DND-41 (cell line): ENCODE data around the gene RNF157.
A peak's percentile ranks its signal among the peaks of the same experiment; 100 is the strongest.

Experiments
- ATAC-seq: fragments of 200-7000 bp; cut with Tn5 transposase; 3 replicates; pipeline ENCODE4 v1.9.1; 2021; ENCODE audit warnings: low read depth; ENCODE audit not compliant: insufficient read depth
- DNase-seq: peaks from one replicate; pipeline ENCODE4 v3.0.0-alpha.2; 2020
- H2AFZ ChIP-seq: 2 replicates; pipeline ENCODE4 v1.6.0; 2012; ENCODE audit warnings: low read depth, low read length
- H3K27ac ChIP-seq: 2 replicates; pipeline ENCODE4 v1.5.1; 2012; ENCODE audit warnings: low read length, inconsistent platforms
- H3K27me3 ChIP-seq: fragments of 200-600 bp; sonication (generic); 2 replicates; pipeline ENCODE4 v1.6.0; 2012; ENCODE audit warnings: low read length, mild to moderate bottlenecking, inconsistent platforms; ENCODE audit not compliant: insufficient read depth, poor library complexity
- H3K36me3 ChIP-seq: 2 replicates; pipeline ENCODE4 v1.5.1; 2012; ENCODE audit warnings: low read length, inconsistent platforms; ENCODE audit not compliant: insufficient read depth
- H3K4me1 ChIP-seq: 2 replicates; pipeline ENCODE4 v1.5.1; 2012; ENCODE audit warnings: mild to moderate bottlenecking, low read length; ENCODE audit not compliant: insufficient read depth
- H3K4me2 ChIP-seq: 2 replicates; pipeline ENCODE4 v1.6.0; 2012; ENCODE audit warnings: mild to moderate bottlenecking, moderate library complexity, low read length, inconsistent platforms; ENCODE audit not compliant: insufficient read depth
- H3K4me3 ChIP-seq, 2 experiments: fragments of 200-600 bp in 1 of 2; shearing (Covaris generic) in 1 of 2; 2 replicates each; pipeline ENCODE4 v1.5.1; 2012 to 2016; ENCODE audit warnings: inconsistent platforms in 2 of 2, low read length in 2 of 2, mild to moderate bottlenecking in 2 of 2, low read depth in 1 of 2, moderate library complexity in 1 of 2
- H3K79me2 ChIP-seq: 2 replicates; pipeline ENCODE4 v1.6.0; 2012; ENCODE audit warnings: low read length, inconsistent platforms; ENCODE audit not compliant: insufficient read depth
- H3K9ac ChIP-seq: 2 replicates; pipeline ENCODE4 v1.6.0; 2012; ENCODE audit warnings: low read depth, mild to moderate bottlenecking, inconsistent platforms, low read length, moderate library complexity
- H3K9me3 ChIP-seq: 2 replicates; pipeline ENCODE4 v1.5.1; 2012; ENCODE audit warnings: low read length, moderate library complexity, mild to moderate bottlenecking, inconsistent platforms; ENCODE audit not compliant: insufficient read depth, severe bottlenecking
- H4K20me1 ChIP-seq: 2 replicates; pipeline ENCODE4 v1.6.0; 2012; ENCODE audit warnings: low read length; ENCODE audit not compliant: insufficient read depth
- EZH2 ChIP-seq: IDR thresholded peaks from 3 replicates; pipeline ENCODE4 v1.6.1; 2012; ENCODE audit warnings: borderline replicate concordance, low read depth, mild to moderate bottlenecking, moderate library complexity, low read length, inconsistent platforms; ENCODE audit not compliant: severe bottlenecking
- TF ChIP-seq, protein P1 (sequence below): IDR thresholded peaks from 2 replicates; pipeline ENCODE4 v1.5.1; 2012; ENCODE audit warnings: borderline replicate concordance, low read length, moderate library complexity, mild to moderate bottlenecking; ENCODE audit not compliant: poor library complexity, severe bottlenecking; ENCODE audit errors: extremely low read depth

The RNF157 gene

DNA sequence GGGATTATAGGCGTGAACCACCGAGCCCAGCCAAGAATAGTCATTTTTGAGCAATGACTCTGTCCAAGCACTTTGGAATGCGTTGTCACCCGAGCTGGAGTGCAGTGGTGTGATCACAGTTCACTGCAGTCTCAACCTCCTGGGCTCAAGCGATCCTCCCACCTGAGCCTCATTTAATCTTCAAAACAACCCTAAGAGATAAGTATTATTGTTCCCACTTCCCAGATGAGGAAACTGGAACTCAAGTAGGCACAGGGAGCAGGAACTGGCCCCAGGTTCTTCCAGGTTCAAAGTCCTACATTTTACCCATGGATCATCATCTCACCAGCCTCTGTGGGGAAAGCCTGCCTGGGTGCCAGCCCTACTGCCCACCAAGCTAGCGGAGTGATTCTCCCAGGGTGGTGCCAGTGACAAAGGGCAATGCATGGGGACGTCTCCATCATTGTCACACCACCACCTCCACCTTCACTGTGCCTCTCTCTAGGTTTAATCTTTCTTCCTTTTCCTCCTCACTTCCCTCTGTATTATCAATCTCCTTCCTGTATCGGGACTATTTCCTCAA, 11.3 kb upstream of the RNF157 start:
- Histone ChIP-seq H3K27me3 (no peaks in the 10 kb centered on the region), H3K27ac (peak overlapping the region; percentile 77), H3K9ac (peak overlapping the region; percentile 34)

DNA sequence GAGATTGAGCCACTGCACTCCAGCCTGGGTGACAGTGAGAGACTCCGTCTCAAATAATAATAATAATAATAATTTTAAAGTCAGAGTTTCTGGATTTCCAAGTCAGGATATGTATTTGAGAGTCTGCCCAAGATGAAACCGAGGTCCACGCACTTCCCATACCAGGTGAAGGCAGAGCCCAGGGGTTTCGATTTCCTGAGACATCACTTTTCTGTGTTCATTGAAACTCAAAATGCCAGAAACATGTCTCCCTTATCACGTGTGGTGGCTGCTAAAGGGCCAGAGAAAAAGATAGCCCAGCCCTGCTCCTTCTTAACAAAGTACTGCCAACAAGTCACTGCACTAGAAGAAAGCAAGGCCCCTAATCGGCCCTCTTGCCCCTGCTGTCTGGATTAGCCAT, 9.8 kb upstream of the RNF157 start:
- Histone ChIP-seq H4K20me1 (no peaks in the 10 kb centered on the region), H3K36me3 (no peaks in the 10 kb centered on the region), H3K79me2 (no peaks in the 10 kb centered on the region), H3K9ac (no peak overlapping the region), H3K27me3 (no peaks in the 10 kb centered on the region), H2AFZ (no peak overlapping the region), H3K9me3 (no peaks in the 10 kb centered on the region), H3K4me3 (no peak overlapping the region), H3K4me2 (no peak overlapping the region), H3K27ac (no peak overlapping the region), H3K4me1 (peaks cover 42% of the 10 kb centered on the region)
- ATAC-seq: no peak
- no peak for TF ChIP-seq EZH2
- TF ChIP-seq, protein P1, sequence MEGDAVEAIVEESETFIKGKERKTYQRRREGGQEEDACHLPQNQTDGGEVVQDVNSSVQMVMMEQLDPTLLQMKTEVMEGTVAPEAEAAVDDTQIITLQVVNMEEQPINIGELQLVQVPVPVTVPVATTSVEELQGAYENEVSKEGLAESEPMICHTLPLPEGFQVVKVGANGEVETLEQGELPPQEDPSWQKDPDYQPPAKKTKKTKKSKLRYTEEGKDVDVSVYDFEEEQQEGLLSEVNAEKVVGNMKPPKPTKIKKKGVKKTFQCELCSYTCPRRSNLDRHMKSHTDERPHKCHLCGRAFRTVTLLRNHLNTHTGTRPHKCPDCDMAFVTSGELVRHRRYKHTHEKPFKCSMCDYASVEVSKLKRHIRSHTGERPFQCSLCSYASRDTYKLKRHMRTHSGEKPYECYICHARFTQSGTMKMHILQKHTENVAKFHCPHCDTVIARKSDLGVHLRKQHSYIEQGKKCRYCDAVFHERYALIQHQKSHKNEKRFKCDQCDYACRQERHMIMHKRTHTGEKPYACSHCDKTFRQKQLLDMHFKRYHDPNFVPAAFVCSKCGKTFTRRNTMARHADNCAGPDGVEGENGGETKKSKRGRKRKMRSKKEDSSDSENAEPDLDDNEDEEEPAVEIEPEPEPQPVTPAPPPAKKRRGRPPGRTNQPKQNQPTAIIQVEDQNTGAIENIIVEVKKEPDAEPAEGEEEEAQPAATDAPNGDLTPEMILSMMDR: no peak
- no peak for DNase-seq

More for the DNA sequence above, 11.3 kb upstream of the RNF157 start:
- TF ChIP-seq EZH2: no peak
- TF ChIP-seq, protein P1: no peak
- DNase-seq: no peak
- 0 out of 3 replicates have a peak, but pooled peaks have one; percentile 1 for ATAC-seq
- Histone ChIP-seq H3K36me3 (no peaks in the 10 kb centered on the region), H4K20me1 (no peaks in the 10 kb centered on the region), H2AFZ (peak overlapping the region; percentile 66), H3K4me1 (peaks cover 38% of the 10 kb centered on the region), H3K9me3 (no peaks in the 10 kb centered on the region), H3K4me2 (peak overlapping the region; percentile 46), H3K4me3 (peak overlapping the region in 1 of 2 experiments; percentile 19; a peak in 1 of 4 replicates), H3K79me2 (no peaks in the 10 kb centered on the region)

DNA sequence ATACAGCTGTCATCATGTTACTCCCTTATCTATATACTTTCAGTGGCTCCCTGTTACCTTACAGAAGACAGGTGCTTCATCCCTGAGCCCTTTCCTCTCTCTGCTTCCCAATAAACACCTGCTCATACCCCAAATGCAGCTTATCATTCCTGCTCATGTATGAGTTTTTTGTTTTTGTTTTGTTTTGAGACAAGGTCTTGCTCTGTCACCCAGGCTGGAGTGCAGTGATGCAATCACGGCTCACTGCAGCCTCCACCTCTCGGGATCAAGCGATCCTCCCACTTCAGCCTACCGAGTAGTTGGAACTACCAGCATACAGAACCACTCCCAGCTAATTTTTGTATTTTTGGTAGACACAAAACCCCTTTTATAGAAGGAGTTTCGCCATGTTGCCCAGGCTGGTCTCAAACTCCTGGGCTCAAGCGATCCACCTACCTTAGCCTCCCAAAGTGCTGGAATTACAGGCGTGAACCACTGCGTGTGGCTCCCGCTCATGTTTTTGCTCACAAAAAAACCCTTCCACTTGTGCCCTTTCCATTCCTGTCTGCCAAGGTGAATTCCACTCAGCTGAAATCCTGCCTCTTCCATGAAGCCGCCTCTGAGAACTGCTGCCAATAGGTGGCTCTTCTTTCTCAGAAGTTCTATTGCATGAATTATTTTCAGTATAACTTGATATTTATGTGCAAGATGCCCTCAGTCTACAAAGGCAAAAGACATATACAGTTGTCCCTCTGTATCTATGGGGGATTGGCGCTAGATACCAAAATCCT, 7.9 kb upstream of the RNF157 start:
- no peak overlapping the region for H3K9ac ChIP-seq
- no peak overlapping the region for H3K4me2 ChIP-seq
- H3K9me3 ChIP-seq: no peaks in the 10 kb centered on the region
- no peaks in the 10 kb centered on the region for H3K36me3 ChIP-seq
- H3K4me3 ChIP-seq: no peak overlapping the region
- TF ChIP-seq, protein P1: no peak
- TF ChIP-seq EZH2: no peak
- no peak overlapping the region for H3K27ac ChIP-seq
- no peaks in the 10 kb centered on the region for H3K27me3 ChIP-seq
- ATAC-seq (no peak), DNase-seq (no peak)
- no peak overlapping the region for H2AFZ ChIP-seq
- peaks cover 48% of the 10 kb centered on the region for H3K4me1 ChIP-seq
- H3K79me2 ChIP-seq: no peaks in the 10 kb centered on the region
- H4K20me1 ChIP-seq: no peaks in the 10 kb centered on the region
